GM18858 (cell line): ENCODE measurements around the gene ZBED4.

Experiments
- ATAC-seq: cut with Tn5 transposase; IDR thresholded peaks from one replicate; pipeline ENCODE4 v1.9.1; 2021; ENCODE audit not compliant: unreplicated experiment

The ZBED4 gene

DNA sequence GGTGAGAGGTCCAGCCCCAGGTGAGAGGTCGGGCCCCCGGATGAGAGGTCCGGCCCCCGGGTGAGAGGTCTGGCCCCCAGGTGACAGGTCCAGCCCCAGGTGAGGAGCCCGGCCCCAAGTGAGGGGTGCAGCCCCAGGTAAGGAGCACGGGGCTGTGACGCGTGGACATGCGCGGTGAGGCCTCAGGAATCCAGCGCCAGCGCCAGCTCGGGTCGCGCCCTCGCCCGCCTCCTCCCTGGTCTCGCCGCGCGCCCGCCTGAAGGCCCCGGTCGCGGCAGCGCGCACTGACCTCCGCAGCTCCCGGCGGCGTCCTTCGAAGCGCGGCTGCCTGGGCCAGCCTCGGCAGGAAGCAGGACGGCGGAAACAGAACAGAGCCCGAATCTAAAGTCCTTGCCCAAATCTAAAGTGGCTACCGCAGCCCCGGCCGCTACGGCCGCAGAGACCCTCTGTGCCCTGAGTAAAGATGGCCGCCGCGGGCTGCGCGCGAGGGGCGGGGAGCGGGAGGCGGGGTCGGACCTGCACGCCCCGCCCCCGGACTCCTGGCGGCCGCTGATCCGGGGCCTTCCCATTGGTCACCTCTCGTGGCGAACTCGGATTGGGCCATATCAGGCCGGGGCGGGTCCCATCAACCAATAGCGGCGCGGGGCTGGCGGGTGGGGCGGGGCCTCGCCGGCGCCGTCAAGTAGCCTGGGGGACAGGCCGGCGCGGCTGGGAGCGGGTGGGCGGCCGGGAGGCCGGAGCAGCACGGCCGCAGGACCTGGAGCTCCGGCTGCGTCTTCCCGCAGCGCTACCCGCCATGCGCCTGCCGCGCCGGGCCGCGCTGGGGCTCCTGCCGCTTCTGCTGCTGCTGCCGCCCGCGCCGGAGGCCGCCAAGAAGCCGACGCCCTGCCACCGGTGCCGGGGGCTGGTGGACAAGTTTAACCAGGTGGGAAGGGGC, 64.6 kb downstream of the ZBED4 start, which contains the start of the genes ALG12 and CRELD2:
TSS of gene ALG12 (minus strand) at position 465 of the 937 bp plus-strand sequence. CDS start 4,673 bp downstream, outside the sequence.
TSS of gene CRELD2 (plus strand) at position 661 of the 937 bp plus-strand sequence. CDS start at position 797, 136 bp downstream.
- ATAC-seq, result peak; percentile 65

DNA sequence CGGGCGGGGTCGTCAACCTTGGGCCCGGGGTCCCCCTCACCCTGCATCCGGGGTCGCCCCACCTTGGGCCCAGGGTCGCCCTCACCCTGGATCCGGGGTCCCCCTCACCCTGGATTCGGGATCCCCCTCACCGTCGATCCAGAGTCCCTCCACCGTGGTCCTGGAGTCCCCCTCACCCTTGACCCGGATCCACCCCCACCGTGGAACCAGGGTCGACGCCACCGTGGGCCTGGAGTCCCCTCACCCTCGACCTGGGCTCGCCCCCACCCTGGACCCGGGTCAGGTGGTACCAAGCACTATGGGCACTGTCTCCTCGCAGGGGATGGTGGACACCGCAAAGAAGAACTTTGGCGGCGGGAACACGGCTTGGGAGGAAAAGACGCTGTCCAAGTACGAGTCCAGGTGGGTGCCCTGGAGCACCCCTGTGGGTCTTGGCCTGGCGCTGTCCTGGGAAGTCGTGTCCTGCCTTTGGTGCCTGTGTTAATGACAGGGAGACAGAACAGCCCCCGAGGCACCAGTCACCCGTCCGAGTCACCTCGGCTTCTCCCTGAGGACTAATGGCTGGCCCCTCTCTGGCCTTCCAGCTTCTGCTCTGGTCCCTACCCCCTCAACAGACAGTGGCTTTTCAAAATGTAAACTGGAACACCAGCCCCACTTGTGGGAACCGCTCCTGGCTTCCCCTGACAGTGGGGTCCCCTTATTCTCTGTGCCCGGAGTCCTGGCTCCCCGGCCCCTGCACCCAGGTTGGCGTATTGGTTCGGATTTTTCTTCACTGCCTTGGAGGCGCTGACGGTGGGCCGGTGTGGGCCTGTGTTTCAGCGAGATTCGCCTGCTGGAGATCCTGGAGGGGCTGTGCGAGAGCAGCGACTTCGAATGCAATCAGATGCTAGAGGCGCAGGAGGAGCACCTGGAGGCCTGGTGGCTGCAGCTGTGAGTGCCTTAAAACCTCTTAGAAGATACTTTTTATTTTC, 65.6 kb downstream of the ZBED4 start:
- ATAC-seq, result no peak

DNA sequence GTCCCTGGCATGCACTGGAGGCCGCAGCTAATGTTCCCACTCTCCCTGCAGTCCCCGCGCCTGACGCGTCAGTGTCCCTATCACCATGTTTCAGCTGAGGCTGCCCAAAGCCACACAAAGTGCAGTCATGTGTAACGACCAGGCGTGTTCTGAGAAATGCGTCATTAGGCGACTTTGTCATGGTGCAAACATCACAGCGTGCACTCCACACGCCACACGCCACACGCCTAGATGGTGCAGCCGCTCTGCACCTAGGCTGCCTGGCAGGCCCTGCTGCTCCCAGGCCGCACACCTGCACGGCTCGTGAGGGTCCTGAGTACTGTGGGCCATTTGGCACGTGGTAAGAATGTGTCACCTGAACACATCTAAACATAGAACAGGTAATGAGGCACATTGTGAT, 67.2 kb downstream of the ZBED4 start:
- ATAC-seq, result no peak

DNA sequence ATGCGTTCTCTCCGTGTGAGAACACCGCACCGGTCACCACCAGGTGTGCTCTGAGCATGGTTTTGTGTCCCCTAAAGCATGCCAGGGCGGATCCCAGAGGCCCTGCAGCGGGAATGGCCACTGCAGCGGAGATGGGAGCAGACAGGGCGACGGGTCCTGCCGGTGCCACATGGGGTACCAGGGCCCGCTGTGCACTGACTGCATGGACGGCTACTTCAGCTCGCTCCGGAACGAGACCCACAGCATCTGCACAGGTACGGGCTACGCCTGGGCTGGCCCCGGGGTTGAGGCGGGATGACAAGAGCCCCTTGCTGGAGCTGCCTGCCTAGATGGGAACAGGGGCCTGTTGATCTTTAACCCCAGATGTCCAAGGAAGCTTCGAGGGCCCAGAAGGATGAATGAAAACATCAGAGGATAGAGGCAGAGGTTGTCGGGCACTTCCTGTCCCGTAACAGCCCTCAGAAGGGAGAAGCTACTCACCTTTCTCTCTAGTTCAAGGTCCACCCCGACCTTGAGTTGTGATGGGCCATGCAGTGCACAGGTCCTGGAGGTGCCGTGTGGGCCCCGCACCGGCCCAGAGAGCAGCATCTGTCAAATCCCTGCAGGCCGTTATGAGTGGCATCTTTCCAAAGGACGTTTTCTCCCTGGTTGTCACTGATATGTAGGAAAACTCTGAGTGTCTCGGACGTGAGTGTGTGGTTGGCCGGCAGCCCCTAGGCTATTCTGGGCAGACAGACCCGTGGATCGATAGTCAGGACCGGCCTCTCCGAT, 68.0 kb downstream of the ZBED4 start:
- no peak for ATAC-seq

DNA sequence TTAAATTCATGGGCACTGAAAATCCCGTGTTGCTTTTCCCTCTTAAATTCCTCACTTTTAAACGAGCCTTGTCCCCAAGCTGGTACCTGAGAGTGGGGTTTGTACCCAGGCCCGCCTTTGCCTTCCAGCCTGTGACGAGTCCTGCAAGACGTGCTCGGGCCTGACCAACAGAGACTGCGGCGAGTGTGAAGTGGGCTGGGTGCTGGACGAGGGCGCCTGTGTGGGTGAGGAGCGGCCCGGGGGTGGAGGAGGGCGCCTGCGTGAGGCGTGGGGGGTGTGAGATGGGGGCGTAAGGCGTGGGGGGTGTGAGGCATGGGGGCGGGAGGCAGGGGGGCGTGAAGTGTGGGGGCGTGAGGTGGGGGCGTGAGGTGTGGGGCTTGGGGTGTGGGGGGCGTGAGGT, 68.8 kb downstream of the ZBED4 start:
- no peak for ATAC-seq

DNA sequence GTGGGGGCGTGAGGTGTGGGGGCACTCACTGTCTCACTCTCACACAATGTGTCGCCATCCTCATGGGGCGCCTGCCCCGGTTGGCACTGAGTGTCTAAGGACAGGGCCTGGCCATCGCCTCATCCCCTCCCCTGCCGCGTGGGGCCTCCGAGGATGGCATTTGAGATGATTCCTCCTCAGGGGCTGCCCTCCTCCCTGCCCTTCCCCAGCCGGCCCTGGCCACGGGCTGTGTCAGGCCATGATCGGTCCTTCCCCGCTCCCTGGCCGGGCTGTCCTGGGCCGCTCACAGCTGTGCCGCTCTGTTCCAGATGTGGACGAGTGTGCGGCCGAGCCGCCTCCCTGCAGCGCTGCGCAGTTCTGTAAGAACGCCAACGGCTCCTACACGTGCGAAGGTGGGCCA, 69.3 kb downstream of the ZBED4 start:
- no peak for ATAC-seq

DNA sequence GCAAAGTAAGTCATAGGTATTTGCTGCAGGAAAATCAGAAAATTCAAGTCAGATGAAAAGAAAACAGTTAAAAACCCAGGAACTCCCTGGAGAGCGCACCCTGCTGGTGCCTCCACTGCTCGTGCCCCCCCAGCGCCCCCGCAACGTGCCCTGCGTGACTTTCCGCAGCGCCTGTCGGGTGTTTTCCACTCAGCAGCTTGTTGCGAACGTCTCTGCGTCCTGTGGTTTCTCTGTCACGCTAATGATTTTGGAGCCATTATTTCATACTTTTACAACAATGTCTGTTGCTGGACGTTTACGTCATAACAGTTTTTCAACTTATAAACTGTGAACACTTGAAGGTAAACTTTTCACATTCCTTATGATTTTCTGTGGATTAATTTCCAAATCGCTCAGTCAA, 69.8 kb downstream of the ZBED4 start:
- ATAC-seq, result no peak

DNA sequence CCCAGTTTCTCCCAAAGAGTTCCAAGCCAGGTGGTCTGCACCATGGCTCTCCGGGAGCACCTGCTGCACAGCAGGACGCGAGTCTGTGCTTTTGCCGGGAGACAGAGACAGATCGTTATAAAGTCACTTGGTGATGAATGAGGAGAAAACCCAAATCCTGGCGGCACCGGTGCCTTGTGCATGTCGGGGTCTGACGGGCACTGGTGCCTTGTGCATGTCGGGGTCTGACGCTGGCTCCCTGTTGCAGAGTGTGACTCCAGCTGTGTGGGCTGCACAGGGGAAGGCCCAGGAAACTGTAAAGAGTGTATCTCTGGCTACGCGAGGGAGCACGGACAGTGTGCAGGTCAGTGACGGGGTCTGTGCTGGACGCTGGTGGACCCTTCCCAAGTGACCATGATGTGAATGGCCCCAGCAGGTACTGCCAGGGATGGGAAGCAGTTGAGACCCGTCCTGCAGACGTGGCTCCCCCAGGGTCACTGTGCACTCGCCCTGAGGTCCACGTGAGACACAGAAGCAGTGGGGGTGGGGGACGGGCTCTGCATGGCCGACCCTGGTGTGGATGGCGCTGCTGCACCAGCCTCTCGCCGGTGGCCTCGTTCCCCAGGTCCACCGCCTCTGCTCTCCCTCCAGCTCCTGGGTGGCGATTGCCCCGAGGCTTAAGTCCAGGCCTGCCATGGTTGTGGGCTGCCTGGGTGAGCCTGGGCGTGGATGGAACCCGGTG, 70.6 kb downstream of the ZBED4 start:
- ATAC-seq, result no peak

DNA sequence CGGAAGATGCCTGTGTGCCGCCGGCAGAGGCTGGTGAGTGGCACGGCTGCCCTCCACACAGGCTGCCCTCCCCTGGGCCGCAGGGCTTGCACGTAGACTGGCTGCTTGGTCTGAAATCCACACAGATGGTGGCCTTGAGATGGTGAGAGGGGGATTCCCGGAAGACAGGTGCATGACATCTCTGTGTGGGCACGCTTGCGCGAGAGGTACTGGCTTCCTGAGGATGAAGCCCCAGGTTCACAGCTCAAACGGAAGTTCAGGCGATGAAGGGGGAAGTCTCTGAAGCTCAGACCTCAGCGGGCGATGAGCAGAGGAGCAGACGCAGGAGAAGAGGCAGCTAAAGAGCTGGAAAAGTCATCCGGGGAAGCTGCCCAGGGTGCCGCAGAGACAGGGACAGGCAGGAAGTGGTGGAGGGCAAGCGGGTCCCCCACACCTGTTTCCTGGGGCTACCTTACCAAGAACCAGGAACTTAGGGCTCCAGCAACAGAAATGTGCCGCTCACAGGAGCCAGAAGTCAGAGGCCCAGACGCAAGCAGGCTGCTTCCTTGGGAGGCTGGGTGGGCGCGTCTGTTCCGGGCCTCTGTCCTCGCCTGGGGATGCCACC, 72.0 kb downstream of the ZBED4 start:
- no peak for ATAC-seq

DNA sequence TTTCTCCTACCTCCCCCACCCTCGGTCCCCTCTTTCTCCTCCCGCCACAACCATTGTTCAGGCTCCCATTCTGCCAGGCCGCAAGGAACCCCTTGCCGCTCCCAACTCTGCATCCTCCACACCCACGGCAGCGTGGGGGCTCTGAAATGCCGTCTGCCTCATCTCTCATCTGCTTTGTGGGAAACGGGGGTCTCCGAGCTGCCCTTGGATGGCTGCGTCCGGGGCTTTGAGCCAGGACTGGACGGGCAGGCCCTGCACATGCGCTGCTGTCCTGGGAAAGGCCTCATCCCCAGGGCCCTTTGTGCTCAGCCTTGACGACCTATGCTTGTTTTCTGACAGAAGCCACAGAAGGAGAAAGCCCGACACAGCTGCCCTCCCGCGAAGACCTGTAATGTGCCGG, 73.3 kb downstream of the ZBED4 start:
- no peak for ATAC-seq

DNA sequence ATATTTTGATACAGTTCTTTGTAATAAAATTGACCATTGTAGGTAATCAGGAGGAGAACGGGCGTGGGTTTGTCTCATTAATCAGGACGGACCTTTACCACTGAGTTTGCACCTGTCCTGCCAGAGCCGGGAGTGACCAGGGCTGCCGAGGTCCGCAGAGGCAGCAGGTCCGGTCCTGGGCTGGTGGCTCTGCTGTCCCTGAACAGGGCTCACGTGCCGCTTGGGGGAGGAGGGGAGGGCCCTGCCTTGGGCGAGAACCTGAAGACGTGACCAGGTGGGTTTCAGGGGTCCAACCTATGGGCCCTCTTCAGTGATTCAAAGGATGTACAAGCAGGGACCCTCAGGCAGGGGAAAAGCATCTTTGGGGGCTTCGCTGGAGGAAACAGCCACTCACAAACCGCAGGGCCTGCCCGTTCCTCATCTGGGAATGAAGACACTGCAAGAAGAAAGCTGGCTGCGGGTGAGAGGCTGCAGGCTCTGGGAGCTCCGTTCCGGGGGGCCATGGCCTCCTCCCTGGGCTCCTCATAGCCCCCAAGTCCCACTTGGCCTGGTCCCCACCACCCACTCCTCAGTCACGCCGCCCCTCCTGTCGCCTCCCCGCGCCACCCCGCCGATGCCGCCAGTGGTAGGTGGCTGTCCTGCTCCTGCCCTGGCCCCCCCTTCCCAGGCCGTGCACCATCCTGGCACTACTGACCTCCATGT, 74.0 kb downstream of the ZBED4 start:
- ATAC-seq, result no peak

DNA sequence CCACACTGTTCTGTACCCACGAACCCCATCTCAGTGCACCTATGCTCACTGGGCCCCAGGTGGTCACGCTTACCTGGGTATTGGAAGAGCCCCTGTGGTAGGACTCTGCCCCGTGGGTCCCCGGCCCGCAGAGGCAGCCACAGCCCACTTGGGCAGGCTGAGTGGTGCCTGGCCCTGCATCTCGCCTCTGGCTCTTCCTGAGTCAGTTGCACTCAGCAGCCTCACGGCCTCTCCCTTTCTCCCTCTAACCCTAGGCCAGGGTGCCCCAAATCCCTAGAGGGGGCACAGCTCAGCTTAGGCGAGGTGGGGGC, 74.5 kb downstream of the ZBED4 start:
- ATAC-seq, result no peak

DNA sequence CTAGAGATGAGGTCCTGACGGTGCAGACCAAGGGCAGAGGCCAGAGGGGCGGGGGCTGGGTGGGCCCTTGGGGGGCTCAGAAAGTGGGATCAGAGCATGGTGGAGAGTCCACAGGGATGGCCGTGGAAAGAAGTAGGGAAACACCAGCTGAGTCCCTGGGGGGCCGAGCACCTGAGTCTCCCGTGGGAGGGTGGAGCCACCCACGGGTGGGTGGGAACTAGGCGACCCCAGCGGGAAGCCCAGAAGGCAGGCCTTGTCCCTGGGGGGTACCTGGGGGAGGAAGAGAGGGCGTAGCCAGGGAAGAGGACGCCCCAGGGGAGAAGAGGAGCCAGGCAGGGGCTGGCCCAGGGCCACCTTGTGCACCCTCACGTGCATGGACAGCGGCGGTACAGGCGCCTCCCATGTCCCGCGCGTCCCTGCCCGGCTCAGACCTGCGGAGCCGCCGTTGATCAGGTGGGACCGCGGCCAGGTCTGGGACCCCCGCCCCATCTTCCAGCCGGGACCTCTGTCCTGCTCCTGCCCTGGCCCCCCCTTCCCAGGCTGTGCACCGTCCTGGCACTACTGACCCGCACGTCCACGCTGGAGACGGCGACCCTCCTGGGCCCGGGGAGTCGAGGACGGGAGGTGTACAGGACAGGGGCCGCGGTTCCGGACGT, 75.0 kb downstream of the ZBED4 start:
- no peak for ATAC-seq

DNA sequence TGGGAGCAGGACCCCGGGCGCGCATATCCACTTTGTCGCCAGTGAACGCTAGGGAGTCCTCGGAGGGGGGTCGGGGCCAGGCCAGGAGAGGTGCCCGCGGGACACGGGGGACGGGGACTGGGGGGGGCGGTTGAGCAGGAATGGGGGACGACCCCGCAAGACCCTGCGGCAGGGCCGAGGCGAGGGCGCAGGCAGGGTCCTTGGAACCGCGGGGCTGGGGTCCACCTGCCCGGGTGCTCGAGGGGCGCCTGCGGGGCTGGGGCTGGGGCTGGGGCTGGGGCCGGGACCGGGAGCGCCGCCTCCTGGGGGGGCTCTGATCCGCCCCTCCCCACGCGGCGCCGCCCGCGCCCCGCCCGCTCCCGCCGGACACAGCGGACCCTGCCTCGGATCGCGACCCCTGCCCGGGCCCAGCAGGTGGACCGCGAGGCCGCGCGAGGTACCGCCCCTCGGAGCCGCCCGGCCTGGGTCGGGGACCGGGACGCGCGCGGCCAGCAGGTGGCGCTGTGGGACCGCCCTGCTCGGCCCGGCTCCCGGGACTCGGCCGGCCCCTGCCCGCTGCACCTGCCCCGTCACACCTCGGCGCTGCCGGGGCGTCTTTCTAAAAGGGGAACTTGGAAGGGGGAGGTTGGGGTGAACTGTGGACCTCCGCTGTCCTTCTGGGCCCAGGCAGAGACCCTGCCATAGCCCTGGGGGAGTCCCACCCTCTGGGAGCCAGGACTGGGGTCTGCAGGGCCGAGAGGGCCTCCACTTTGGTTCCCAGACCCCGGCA, 75.8 kb downstream of the ZBED4 start:
- ATAC-seq, result no peak

DNA sequence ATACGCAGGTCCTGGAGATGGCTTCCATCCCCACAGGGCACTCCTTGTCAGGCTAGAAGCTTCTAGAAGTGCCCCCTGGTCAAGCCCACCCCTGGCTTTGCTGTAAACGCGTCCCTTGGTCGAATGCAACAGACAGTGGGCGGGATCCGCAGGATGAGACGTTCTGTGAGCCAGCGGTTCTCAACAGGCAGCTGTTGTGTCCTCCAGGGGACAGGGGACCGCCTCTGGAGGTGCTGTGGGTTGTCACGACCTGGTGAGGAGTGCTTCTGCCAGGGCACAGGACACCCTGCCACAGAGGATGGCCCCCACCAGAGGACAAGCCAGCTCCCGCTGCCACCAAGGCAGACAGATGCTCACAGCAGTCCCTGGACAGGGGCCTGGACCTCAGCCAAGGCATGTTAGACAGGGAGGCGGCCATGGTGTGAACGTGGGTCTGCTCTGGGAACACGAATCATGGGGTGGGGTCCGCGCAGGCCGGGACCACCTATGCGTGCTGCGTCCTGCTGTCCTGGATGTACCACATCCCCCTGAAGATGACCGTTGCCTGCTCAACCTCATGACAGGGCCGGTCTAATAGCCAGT, 76.4 kb downstream of the ZBED4 start:
- ATAC-seq, result no peak

DNA sequence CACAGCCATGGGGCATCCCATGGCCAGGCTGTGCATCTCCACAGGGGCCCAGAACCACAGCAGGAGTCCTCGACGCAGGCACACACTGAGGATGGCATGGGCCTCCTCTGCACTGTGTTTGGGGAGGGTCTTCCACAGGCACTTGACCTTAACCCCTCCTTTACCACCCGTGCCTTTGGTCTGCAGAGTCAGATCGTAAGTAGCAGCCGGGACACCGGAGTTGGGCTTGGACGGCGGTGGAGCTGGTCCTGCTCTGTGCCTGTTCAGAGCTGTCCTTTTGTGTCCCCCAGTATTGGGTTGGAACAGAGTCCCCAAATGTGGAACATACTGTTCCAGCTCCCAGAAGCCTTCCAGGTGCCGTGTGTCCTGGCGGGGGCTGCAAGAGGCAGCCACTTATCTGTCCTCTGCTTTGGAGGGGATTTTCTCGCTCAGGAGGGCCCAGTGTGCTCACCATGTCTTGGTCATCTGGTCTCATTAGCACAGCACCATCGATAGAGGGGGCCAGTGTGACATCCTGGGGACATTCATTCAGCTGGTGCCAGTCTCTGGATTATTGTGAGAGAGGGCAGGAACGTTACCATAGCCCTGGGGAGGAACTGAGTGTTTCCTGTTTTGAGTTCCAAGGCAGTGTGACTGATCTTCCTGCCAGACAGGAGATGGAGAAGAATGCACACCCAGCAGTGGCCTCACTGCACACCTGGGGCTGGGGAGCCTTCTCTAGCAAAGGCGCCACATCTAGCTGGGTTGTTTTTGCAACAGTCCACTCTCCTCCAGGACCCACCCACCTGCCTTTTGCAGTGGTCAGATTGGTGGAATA, 77.2 kb downstream of the ZBED4 start:
- no peak for ATAC-seq
